Measurements from ENCODE around the gene TBC1D24. TPM values are rescaled to one million over a fixed set of nuclear protein-coding genes. Genes with fewer than 3 reads are reported as not detected.
"Not testable (repeated sequence)": the region's sequence is repeated elsewhere in the genome, so short reads cannot be mapped to it uniquely, and the experiment has no call there.

TBC1D24 gene
- total RNA-seq, 1 experiment from 2014 or later: 16.5 TPM

DNA sequence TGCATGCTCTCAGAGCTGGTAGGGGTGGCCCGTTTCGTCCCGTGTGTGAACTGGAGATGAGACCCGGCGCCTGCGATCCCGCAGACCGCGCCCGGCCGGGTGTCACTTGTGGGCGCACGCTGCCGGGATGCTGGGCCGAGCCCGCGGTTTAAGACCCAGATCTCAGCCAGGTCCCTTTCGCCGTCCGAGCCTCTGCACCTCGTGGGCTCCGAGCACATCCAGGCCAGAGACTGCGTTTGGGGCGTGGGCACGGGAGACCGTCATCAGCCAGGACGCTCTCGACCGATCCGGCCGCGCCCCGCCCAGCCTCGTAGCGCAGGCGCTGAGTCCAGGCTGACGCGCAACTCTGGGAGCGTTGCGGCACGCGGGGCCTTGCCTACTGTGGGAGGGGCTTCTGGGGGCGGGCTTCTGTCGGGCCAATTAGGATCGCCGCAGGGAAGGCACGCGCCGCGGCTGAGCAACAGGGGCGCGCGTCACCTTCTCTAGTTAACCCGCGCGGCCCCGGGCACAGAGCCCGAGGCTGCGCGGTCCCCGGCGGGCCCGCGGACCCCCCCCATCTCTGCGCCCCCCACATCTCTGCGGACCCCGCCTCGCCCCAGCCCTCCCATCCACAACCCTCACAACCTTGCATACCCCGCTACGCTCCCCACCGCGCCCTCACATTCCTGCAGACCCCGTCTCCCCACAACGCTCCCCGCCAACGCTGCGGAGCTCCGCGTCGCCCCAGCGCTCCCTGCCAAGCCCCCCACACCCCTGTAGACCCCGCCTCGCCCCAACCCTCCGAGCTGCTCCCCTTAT is 57.0 kb downstream of the TBC1D24 start:
- DNase-seq (ENCODE audit: low spot score): peak; percentile 95

DNA sequence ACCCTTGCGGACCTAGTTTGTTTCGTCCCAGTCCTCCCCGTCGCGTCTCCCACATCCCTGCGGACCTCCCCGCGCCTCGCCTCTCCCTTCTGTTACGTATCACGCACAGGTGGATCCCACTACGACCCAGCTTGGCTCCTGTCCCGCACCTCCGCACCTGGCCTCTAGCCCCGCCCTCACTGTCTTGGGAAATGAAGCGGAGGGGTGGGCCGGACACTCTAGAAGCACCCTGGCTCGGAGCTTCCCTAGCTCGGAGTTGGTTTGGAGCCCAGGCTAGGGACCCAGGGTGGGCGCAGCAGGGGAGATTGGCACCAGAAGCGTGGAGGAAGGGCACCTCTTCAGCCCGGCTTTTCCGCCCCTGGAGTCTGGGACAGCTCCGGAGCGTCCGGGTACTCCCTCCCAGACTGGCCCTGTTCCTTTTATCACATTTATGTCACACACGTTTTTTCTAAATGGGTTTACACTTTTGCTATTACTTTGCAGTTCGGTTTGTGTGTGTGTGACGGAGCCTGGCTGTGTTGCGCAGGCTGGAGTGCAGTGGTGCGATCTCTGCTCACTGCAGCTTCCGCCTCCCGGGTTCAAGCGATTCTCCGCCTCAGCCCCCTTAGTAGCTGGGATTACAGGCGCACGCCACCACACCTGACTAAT is 57.7 kb downstream of the TBC1D24 start:
- peak; percentile 79 for DNase-seq (ENCODE audit: low spot score)

GRCh38 chr16:2533142-2533755 is 58.3 kb downstream of the TBC1D24 start:
- peak; percentile 0 for DNase-seq (ENCODE audit: low spot score)

DNA sequence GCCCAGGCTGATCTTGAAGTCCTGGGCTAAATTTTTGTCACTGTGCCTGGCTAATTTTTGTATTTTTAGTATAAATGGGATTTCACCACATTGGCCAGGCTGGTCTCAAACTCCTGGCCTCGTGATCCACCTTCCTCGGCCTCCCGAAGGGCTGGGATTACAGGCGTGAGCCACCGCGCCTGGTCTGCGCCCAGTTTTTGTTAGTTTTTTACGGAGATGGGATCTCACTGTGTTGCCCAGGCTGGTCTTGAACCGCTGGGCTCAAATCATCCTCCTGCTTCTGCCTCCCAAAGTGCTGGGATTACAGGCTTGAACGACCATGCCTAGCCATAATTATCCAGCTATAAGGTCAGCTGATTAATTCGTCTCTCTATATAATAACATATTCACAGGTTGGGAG is 59.0 kb downstream of the TBC1D24 start:
- DNase-seq (ENCODE audit: low spot score): no peak

GRCh38 chr16:2534335-2534734 is 59.4 kb downstream of the TBC1D24 start:
- not testable (repeated sequence) for DNase-seq (ENCODE audit: low spot score)

- DNase-seq (ENCODE audit: low spot score): peak; percentile 0
Measured at GRCh38 chr16:2535625-2536013, 60.7 kb downstream of the TBC1D24 start.

GRCh38 chr16:2537451-2538379 is 62.8 kb downstream of the TBC1D24 start, which contains the start of gene PDPK1:
Gene PDPK1 (plus strand): TSS chr16:2538021. CDS start chr16:2538113, 92 bp downstream.
- peak; percentile 94 for DNase-seq (ENCODE audit: low spot score)

GRCh38 chr16:2539192-2539844 is 64.4 kb downstream of the TBC1D24 start:
- DNase-seq (ENCODE audit: low spot score): not testable (repeated sequence)

DNA sequence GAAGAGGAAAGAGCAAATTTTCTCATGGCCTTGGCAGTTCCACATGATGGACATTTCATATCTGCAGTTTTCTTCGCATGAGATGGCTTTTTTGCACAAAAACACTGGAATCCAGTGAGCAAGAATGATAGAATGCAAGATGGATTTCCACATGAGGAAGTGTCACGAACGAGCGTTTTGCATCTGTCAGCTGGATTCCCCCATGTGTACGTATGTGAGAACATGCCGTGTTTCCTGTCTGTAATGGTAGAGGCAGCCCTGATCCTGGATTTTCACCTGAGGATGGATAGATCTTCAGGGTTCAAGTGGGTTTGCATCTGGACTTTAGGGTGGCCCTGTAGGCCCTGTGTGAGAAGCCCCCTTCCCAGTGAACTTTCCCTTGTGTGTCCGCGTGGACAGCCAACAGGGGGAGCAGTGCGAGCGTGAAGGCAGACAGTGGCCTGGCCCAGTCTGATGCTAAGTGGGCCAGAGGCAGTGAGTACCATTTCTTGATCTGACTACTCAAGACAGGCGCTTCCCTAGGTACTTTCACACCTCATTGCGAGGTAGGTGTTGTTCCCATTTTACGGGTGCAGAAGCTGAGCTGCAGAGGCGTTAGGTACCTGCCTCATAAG is 65.0 kb downstream of the TBC1D24 start:
- peak; percentile 30 for DNase-seq (ENCODE audit: low spot score)

DNA sequence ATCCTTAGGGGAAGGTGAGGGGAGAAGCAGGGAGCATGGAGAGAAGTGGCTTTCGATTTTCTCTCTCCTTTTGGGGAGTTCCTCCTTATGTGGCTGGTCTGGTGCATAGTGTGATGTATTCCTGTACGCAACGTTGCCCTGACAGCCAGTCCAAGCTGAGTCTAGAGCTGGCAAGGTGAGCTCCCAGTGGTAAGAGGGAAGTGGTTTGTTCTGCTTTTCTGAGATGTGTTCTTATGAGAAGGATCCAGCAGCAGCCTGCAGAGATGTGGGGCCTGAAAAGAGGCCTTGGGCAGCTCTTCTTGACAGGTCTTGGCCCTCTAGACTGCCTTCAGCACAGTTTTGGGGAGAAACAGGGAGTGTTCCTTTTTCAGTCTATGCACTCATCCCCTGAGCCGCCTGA is 66.0 kb downstream of the TBC1D24 start:
- not testable (repeated sequence) for DNase-seq (ENCODE audit: low spot score)

GRCh38 chr16:2541409-2541808 is 66.5 kb downstream of the TBC1D24 start:
- DNase-seq (ENCODE audit: low spot score): peak; percentile 3

GRCh38 chr16:2543771-2544170 is 68.8 kb downstream of the TBC1D24 start:
- not testable (repeated sequence) for DNase-seq (ENCODE audit: low spot score)

- DNase-seq (ENCODE audit: low spot score): not testable (repeated sequence)
Measured at GRCh38 chr16:2550283-2550878, 75.5 kb downstream of the TBC1D24 start.

DNA sequence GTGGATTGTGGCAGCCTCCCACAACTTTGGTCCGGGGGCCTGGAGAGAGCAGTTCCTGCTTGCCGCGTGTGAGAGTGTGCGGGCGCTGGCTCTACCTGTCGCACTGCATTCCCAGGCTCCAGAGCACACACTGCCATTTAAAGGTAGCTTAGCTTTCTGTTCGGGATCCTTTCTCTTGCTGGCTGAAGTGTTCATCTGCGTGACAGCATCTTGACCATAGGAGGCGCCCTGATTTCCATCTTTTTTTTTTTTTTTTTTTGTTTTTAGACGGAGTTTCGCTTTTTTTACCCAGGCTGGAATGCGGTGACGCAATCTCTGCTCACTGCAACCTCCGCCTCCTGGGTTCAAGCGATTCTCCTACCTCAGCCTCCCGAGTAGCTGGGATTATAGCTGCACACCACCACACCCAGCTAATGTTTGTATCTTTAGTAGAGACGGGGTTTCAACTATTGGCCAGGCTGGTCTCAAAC is 76.5 kb downstream of the TBC1D24 start:
- peak; percentile 23 for DNase-seq (ENCODE audit: low spot score)

DNA sequence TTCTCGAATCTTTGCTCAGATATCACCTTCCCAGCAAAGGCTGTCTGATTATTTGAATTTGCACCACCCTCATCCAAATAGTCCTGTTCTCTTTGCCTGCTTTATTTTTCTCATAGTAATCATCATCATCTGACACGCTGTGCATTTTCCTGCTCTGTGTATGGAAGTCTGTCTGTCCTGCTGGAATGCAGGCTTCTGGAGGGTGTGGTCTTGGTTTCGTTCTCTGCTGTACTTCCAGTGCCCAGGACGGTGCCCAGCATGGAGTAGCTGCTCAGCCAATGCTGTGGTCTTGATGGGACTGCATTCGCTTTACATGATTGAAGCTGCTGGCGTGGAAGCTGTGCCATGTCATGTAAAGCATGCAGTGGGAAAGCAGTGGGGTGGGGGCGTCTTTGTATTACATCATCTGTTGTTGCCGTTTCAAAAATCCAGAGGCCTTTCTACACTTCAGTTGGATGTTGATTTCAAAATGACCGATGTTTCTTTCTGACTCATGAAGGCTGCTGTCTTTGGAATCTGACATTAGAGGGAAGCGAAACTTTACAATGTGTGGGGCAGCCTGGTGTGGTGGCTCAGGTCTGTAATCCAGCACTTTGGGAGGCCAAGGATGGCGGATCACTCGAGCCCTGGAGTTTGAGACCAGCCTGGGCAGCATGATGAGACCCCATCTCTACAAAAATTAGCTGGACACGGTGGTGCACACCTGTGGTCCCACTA is 79.9 kb downstream of the TBC1D24 start:
- not testable (repeated sequence) for DNase-seq (ENCODE audit: low spot score)

Measured in HT-29 (cell line).